NCI-H1930 (cell line): ENCODE data around the gene TMEM92.
"Not testable (repeated sequence)": the region's sequence is repeated elsewhere in the genome, so short reads cannot be mapped to it uniquely, and the experiment has no call there.

Source experiments
- DNase-seq, 2 experiments: peaks; one replicate each; lab custom pipeline; 2025; lab: John Stamatoyannopoulos, UW

TMEM92 gene

DNA sequence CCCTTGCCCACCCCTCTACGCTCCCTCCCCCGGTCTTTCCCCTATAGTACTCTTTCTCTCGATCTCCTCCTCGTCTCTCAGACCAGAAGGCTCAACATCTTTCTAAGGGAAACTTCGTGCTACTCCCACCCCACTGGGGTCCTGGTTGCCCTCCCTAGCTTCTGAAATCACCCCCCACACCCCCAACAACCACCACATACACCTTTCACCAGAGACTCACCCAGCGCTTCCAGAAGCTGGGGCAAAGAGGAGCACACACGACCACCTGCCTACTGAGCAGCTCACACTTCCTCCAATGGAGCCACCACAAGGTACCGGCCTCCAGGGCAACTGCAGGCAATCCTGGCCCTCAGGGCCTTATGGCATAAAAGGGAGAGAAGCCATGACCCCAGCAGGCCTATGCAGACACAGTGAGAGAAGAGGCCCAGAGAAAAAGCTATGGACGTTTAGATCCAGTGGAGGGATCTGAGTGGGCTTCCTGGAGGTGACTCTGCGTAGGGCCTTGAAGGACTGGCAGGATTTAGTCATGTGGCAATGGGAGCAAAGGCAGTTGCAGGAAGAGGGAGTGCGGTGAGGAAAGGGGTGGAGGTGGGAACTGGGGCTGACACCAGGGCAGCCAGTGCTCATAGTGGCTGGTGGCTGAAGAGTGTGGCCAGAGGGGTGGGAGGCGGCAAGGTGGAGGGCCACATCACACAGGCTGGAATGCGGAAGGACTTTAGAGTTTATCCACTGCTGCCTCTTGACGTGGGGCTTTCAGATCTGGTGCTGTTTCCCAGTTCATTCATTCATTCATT is 12.1 kb upstream of the TMEM92 start:
- no peak for DNase-seq

DNA sequence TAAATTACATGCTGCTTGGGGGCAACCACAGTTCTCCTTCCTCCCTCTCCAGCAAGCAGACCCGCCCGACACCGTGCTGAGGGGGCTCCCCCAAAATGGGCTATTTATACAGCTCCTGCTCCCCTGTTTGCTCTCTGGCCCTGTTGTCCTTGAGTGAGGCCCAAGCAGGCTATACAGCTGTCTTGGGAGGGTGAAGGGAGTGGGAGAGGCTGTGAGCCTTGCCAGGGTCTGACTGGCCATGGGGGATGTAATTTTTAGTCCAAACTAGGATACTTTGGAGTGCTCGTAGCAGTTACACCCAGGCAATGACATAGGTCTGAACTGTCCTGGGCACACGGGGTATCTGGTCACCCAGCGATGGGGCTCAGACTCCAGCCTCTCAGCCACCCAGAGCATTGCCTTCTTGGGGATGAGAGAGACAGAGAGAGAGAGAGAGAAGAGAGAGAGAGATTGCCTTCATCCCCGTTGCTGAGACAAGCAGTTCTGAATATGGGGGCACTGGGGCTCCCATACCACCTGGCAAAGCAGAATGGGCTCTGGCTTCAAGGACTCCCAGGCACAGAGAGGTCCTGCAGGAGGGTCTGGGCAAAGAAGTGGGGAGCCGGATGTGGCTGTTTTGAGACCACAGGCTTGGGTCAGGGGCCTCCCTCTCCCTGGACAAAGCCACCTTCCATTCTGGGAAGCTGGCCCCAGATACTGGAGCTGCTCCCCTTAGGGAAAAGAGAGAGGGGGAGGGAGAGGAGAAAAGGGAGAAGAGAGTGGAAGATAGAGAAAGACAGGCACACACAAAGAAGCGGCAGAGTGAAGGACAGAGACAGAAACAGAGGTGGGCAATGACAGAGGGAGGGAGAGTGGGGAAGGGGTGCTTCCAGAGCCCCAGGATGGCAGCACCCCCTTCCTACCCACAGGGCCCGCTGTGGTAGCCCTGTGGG is 10.7 kb upstream of the TMEM92 start:
- DNase-seq: no peak

DNA sequence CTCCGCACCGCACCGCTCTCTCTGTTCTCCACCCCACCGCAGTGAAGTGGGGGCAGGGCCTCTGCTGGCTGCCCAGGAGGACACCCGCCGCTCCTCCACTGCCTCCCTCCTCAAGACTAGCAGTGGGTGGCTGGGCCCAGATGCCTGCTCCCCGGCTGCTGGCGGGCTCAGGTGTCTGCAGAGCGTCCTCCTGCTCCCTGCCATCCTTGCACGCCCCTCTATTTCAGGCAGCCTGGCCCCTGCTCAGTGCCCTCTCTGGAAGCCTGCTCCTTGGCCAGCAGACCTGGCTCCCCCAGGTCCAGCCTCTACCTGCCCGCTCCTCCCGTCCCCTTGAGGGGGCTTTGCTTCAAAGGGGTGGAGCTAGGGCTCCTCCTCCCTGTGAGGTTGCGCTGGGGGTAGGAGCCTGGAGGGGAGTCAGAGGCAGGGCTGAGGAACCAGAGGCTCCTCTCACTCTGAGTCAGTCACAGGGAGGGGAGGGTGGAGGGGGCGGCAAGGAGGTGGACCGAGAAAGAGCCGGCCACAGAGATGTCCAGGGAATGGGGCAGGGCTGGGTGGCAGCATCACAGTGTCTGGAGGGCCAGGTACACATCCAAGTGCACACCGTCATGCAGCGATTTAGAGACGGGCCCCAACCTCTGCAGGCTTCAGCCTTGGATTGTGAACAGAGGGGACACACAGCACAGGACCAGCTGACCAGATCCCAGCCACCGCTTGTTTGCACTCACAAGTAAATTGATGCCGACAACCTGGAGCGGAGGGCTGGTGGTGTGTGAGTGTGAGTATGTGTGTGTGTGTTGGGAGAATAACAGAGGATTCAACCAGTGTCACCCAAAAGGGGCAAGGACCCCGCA is 9.8 kb upstream of the TMEM92 start:
- DNase-seq: no peak

DNA sequence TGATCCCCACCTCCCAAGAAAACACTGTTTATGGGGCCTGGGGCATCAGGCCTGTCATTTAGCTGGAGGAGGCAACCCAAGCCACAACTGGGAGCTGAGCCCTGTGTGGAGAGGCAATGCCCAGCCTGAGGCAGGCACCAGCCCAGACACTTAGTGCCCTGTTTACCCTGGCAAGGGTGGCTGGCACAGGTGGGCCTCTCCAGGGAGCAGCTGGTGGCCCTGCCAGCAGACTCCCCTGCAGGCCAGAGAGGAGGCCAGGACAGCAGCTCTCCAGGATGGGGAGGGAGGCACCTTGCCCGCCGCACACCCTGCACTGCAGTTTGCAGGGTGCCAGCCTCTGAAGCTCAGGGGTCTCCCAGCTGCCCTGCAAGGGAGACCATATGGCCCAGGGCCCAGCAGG is 9.1 kb upstream of the TMEM92 start:
- DNase-seq: no peak

DNA sequence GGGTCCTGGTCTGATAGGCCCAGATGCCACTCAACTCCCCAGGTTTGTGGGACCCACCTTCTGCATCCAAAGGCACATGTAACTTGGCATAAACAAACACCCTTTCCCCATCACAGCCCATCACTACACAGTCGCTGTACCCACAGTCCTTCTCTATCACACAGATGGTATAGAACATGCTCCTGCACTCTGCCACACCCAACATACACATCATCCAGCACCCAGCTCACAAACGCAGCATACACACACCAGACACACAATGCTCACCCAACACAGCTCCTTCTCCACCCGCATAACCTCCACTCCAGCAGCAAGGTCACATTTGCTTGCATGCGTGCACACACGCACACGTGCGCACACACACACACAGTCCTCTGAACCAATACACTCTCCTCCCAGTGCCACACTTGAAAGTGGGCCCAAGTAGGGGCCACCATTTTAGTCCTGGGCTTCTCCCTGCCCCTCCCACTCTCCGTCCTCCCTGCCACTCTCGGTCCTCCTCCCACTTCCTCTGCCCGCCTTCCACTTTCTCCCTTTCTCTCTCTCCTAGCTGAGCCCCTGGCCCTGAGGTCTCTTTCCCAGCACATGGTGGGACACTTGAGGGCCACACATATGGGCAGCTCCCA is 8.5 kb upstream of the TMEM92 start:
- no peak for DNase-seq

DNA sequence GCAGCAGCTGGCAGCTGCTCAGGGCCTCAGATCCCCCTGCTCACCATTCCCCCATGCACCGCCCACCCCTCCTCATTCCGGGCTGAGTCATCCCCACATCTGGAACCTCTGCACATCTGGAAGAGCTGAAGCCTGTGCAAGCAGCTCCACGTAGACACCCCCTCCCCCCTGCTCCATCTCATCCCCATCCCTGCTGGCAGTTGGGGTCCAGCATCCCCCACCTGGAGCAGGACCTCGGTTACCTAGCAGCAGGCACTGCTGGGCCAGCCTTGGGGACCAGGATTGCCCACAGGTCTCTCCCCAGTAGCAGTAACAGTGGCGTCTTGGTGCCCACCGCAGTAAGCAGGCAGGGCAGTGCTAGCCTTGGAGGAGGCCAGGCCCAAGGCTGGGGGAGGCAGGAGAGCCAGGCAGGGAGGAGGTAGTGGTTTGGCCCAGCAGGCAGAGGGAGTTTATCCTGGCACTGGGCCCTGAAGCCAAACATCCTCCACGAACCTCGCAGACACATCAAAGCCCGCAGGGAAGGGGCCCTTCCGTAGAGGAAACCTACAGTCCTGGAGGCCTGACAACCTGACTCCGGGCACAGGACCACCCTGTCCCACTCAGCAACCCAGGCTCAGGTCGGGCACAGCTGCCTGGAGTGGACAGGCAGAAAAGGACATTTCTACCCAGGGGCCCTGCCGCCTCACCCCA is 7.7 kb upstream of the TMEM92 start:
- no peak for DNase-seq

DNA sequence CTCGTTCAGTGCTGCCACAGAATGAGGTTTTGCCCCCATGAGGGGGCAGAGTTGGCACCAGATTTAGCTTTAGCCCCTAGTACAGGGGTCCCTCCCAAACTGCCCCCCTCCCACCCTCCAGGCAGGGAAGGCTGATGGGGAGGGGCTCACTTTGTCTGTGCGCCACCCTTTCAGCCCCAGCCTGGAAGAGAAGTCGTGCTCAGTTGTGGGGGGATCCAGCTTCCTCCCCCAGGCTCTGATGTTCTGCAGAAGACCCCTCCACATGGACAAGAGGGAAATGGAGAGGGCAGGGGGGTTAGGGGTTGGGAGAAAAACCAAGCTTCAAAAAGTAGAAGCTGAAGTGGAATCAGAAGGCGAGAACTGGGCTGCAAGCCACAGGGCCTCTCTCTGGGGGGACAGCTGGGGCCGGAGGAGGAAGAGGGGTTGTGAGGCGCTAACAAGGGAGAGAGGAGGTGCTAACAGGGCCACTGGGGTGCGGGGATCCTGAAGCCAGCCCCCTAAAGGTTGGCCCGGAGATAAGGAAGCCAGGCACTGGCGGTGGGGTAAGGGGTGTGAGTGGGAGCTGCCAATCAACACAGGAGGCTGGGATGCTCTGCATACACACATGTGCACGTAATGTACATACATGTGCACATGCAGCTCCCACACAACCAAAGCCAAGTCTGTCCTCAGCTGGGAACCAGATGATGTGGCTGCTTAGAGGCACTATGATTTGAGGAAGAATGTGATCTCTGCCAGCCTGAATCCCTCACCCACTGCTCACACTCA is 7.0 kb upstream of the TMEM92 start:
- DNase-seq: no peak

DNA sequence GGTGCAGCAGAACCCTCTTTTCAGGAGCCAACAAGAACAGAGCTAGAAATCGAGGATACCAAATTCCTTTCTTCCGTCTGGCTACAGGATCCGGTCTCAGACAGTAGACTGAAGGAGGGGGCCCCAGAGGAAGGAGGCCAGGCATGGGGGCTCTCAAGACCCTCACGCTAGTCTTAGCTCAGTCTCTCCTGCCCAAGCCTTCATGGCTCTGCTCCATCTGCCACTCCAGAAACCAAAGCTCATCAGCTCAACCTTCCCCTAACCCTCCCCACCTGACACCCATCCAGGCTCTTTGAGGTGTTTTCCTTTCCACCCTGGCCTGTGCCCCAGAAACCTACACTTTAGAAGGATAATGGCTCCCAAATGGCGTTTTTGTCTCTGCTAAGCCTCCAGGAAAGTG is 6.2 kb upstream of the TMEM92 start:
- DNase-seq: no peak

DNA sequence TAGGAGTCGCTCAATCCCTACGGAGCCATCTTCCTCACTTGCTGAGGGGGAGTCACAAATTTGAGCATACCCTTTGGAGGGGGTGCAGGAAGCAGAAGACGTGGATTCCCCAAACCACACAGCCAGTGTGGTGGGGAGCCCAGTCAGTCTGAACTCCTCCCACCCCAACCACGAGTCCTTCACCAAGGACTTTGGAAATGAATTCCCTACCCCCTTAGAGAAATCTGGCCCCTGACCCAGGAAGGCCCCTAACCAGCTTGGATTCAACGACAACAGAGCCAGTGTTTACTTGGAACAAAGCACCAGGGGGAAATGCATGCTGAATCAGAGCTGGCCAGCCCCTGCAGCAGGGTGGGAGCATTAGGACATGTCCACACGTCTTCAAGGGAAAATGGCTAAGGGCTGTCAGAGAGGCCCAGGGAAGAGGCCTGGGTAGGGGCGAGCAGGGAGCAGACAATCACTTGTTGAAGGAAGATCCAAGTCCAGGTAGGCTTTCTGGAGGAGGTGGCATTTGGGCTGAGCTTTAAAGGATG is 5.5 kb upstream of the TMEM92 start:
- DNase-seq: no peak

DNA sequence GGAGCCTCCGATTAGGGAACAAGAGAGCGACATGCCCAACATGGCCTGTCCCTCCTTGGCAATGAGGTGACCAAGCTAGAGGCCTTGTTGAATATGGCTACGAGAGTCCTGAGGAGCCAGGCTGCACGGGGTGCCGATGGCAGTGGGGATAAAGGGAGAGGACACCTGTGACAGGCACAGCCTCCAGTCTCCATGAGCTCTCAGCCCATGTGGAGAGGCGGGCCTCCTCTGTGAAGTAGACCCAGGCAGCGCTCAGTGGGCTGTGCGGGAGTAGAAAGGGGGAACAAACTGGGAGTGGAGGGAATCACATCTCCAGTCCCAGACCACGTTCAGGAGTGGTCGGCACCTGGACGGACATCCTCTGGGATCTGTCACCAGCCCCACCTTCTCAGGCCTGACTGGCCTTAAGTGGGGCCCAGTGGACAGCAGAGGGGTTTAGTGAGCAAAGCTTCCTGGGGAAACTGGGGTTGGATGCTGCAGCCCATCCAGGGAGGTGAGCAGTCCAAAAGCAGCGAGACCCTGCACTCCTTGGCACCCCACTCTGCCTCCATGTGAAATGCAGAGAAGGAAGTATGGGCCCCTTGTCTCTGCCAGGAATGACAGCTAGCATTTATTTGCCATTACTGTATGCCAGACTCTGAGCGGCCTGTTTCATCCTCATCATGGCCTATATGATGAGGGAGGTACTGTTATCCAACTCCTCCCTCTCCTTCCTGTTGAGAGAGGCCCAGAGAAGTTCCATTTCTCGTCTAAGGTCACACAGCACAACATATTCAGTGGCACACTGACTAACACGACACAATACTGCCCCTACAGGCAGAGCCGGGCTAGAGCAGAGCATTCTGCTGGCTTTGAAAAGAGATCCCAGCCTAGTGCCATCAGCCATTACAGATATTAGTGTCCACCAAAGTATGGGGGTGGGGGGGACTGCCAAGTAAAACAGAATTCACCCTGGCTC is 4.5 kb upstream of the TMEM92 start:
- peak; percentile 2 to 7 for DNase-seq

DNA sequence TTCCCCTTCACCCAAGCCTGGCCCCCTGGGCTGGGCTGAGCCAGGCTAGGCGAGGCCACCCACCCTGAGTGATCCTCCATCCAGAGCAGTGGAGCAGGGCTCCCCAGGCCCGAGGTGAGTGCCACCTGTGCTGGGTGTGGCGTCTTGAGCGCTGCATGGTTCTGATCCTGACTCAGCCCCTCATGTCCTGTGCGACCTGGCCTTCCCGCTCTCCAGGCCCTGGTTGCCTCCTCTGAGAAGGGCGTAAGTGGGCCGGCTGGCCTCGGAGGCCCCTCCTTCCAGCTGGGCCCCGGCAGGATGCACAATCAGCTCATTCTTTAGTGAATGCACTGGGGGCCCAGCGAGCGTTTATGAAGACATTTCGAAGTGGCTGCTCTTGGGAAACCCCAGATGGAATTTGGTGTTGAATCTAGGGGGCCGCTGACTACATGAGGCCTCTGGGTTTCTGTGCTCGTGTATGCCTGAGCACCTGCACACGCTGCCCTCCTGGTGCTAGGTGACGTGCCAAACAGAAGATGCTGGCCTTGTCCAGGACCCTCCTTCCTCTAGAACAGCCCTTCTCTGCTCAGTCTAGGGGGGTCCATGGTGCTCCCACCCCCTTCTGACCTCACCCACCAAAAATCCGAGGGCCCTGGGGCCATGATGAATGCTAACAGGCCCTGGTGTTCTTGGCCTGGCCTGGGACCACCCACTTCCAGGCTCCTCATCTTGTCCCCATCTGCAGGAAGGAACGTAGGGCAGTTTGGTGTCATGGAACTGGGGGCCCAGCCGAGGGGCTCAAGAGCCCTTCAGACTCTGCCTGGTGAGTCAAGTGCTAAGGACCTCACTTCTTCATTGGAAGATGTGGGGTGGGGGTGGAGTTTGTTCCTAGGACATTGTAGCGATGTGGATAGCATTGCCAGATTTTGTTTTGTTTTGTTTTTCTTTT is 3.6 kb upstream of the TMEM92 start:
- DNase-seq: no peak

DNA sequence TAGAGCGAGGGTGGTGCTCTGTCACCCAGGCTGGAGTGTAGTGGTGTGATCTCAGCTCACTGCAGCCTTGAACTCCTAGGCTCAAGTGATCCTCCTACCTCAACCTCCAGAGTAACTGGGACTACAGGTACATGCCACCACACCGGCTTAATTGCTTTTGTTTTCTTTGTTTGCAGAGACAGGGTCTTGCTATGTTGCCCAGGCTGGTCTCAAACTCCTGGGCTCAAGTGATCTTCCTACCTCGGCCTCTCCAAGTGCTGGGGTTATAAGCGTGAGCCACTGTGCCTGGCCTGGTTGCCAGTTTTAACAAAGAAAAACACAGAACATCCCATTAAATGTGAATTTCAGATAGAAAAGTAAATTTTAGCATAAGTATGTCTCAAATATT is 2.9 kb upstream of the TMEM92 start:
- DNase-seq: not testable (repeated sequence)

DNA sequence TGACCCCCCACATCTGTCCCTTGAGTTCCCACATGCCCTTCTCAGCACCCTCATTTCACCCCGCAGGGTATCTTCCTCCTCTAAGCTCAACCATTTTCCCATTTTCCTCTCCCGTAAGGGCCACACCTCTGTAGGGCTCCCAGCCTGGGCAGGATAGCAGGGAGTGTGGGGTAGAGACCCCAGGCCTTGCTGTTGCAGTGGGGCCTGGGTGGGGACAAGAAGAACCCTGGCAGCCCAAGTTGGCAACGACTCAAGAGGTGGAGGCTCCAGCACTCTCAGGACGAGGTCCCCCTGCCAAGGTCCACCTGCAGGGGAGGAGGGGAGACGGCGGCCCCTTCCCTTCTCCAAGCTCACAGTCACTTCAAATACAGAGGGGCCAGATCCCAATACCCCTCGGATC is 2.0 kb upstream of the TMEM92 start:
- DNase-seq: no peak

DNA sequence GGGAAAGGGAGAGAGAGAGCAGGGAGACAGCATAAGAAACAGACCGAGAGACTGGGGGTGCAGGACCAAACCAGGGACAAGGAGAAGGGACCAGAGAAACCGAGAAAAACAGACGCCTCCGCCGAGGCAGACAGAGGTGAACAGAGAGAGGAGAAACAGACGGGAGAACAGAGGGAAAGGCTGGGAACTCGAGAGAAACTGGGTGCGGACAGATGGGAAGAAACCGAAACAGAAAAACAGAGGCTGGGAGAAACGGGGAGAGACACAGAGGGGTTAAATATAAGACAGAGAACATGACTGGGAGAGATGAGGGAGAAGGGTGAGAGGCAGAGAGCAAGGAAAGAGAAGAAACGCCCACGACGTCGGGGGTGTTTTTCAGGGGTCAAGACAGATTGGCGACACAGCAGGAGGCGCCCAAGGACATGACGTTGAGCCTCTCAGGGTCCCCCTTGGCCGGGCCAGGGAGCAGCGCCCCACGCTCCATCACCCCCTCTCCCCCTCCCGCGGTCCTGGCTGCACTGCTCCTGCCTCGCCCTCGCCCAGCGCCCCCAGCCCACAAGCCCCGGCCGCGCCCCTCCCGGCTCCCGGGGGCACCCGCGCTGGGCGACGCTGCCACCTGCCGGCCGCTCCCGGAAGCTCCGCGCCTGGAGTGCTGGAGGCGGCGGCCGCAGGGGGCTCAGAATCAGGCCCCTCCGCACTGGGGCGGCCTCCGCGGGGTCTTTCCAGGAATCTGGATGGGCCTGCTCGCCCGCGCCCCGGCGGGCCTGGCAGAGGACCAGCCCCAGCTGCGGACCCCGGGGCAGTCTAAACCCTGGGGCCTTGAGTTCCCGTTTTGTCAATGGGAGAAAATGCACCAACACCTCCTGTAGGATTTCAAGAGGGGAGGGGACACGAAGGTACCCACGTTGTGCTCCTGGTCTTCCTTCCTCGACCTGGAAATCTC is 1.3 kb upstream of the TMEM92 start:
- DNase-seq: peak; percentile 3 to 50

DNA sequence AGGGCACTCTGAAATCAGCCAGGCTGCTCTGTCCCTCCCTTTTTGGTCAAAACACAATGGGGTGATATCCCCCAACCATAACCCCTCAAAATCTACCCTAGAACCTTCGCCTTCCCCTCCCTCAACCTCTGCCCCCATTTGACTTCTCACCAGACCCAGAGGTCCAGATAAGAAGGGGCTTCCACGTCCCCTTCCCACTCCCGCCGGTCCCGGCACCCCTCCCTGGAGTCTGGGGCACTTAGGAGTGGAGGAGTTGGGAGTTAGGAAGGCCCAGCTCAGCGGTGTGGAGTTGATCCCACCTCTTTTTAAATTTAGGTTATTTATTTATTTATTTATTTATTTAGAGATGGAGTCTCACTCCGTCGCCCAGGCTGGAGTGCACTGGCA is 619 bp upstream of the TMEM92 start:
- no peak for DNase-seq

DNA sequence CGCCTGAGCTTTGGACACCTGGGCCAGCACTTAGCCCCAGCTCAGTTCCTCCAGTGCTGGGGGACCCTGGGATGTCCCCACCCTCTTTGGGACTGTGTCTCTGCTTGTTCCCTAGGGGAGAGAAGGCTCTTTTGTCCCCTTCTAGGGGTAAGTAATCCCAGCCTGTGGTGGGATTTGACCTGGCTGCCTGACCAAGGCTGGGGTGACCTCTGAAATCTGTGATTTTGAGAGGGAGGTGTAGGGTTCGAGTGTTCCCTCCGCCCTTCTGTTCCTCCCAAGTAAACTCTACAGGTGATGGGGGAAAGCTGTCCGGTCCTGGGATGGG is 593 bp downstream of the TMEM92 start:
- DNase-seq: no peak

DNA sequence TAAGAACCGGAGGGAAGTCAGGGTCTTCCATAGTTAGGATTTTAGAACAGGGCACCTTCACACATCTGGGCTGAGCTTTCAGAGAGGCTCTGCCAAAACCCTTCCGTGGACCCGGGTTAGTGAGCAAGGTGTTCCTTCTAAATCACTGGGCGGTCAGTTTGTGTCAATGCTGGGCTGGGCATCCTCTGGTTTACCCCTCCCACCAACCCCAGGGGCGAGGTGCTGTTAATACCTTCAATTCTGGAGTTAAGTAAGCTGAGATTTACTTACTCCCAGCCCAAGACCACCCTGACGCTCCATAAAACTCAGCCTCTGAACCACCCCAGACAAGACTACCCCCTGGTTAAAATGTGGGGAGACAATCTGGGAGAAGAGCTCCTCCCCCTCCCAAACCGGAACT is 1.0 kb downstream of the TMEM92 start:
- no peak for DNase-seq
